GM21529 (cell line): Measurements from ENCODE around the gene RAPGEF3.
A peak's percentile ranks its signal among the peaks of the same experiment; 100 is the strongest.

ENCODE experiments used
- ATAC-seq: cut with Tn5 transposase; IDR thresholded peaks from one replicate; pipeline ENCODE4 v1.9.1; 2021; ENCODE audit not compliant: unreplicated experiment

The RAPGEF3 gene

DNA sequence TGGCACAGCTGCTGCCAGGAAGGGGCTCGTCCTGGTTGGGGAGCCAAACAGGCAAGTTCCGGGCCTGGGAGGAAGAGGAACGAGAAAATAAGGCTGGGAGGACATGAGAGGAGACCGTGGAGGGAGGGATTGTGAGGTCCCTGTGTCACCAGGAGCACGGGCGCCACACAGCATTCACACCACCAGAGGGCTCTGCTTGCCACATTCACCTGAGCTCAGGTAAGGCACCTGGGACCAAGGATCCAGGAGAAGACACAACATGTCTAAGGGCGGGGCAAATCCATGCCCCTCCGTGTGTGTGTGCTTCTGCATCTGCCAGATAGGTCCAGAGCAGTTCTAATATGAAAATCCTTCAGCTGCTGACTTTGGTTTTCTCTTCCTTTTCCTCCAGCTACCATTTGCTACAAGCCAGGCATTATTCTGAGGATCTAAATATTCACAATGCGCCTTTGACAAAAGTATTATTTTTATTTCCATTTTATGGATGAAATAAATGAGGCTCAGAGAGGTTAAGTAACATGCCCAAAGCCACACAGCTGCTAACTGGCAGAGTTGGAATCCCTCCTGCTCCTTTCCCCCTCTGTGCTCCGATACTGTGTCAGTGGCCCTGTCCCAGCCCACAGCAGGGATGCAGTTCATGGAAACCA, 14.6 kb downstream of the RAPGEF3 start:
- no peak for ATAC-seq

DNA sequence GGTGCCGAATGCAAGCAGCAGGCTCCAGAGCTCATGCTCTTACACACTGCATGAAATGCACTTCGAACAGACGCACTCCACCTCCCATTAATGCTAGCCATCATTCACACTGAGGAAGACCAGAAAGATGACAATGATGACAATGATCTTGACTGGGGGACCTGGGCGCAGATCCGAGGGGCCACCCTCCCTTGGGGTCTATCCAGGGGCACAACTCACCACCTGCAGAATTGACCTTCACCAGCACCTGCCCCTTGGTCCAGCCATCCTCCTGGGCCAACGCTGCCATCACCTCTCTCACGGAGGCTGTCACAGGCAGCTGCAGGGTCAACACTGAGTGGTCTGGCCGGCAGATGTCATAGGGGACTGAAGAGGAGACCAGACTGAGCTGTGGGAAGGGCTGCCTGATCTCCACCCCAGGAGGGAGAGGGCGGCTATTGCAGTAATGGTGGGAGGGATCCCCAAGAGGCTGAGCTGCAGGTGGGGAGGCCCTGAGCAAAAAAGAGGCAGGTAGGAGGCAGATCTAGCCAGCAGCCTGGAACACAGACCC, 15.3 kb downstream of the RAPGEF3 start:
- ATAC-seq: no peak

DNA sequence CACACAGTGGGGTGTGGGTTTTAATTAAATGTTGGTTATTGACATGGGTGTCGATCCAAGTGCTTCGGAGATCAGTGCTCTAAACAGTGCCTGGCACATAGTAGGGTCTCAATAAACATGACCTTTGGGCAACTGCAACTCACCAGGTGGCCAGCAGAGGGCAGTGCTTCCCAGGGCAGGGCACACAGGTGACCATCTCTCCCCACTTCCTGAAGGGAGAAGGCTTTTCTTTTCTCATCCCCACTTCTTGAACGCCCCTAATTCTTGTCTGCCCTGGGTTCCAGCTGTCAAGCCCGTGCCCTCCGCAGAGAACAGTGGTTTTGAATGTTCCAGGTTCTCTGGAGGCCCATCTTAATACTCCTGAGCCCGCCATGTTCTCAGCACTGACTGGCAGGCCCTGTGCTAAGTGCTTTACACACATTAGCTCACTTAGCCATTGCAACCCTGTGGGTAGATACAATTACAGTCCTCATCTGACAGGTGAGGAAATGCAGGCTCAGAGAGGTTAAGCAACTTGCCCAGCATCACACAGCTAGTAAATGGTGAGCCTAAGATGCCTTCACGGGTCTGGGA, 16.3 kb downstream of the RAPGEF3 start:
- no peak for ATAC-seq

GRCh38 chr12:47741340-47741703, 17.4 kb downstream of the RAPGEF3 start:
- ATAC-seq: no peak

DNA sequence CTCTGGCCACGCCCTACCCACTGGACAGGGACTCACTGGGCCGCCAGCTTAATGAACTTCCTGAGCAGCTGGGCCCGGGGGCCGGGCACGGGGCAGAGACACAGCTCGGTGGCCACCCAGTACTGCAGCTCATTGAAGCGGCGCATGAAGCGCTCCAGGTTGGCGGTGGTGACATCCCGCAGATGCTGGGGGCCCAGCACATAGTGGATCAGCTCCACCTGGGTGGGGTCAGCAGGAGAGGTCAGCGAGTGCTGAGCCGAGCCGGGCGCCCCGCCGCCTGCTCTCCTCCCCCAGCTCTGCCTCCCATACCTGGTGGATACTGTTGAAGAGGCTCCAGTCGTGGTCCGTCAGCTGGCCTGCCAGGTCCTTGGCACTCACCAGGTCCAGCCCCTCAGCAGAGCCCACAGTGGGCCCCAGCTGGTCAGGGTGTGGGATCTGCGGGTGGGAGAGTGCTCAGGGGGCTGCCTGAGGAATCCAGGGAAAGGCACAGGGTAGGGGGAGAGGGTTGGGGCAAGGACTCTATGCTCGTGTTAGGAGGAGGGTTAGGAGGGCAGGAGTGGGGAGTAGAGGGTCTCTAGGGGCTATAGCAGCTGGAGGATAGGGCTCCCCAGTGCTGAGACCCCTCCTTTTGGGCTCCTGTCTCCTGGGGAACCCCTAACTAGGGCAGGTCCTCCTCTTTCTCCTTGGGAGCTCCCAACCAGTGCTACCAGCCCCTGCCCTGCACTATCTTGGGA, 17.9 kb downstream of the RAPGEF3 start:
- peak; percentile 47 for ATAC-seq

DNA sequence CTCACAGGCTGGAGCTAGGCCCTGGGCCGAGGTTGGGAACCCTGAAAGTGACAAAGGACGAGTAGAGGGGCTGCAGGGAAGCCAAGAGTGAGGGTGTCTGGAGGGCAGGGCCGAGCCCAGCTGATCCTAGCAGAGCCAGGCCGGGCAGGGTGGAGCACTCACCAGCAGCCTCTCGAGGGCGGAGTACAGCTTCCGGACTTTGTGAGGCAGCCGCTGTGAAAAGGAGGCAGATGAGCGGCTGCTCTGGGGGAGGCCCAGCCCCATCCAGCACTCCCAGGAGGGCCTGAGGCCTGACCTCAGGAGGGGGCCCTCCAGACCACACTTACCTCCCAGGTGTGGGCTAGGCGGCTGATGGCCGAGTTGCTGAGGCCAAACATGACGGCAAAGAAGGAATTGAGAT, 18.7 kb downstream of the RAPGEF3 start:
- peak; percentile 69 for ATAC-seq

GRCh38 chr12:47739297-47739696, 19.4 kb downstream of the RAPGEF3 start:
- no peak for ATAC-seq

- no peak for ATAC-seq
Observed at GRCh38 chr12:47737936-47738594, 20.6 kb downstream of the RAPGEF3 start.

GRCh38 chr12:47736877-47737676, 21.6 kb downstream of the RAPGEF3 start:
- no peak for ATAC-seq

DNA sequence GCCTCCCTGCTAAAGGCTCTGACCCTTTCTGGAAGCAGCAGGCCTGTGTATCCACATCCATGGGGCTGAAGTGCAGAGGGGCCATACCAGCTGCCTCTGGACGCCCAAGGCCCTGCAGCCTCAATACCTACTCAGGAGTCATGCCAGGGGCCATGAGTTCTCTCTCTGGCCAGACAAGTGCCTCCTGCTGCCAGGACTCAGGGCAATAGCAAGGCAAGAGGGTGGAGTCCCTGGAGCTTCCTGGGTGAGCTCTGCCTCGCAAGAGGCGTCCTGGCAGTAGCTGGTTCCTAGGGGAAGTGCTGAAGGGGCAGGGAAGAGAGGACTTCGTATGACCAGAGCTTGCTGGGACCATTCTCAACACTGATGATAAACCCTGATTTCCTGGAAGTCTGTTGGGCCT, 22.5 kb downstream of the RAPGEF3 start:
- no peak for ATAC-seq

- ATAC-seq: no peak
Observed at GRCh38 chr12:47735649-47736048, 23.0 kb downstream of the RAPGEF3 start.

GRCh38 chr12:47734725-47735480, 23.8 kb downstream of the RAPGEF3 start:
- ATAC-seq: no peak

- ATAC-seq: no peak
Observed at GRCh38 chr12:47733142-47733541, 25.5 kb downstream of the RAPGEF3 start.

GRCh38 chr12:47732504-47732903, 26.2 kb downstream of the RAPGEF3 start:
- ATAC-seq: no peak

DNA sequence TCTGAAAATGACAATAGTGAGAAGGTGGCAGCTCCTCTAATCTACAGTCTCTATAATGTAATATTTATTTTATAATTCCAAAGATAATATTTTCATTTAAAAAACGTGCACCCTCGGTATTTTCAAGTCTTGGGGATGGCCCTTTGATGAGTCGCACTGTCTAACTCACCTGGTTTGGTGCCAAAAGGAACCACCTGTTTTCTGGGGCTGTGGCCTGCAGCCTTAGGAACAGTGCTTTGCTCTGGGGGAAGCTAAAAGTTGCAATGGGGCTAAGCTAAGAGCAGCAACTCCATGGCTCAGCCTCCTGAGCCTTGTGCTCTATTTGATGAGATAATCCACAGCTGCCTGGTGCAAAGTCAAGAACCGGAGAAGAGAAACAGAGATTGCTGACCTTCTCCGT, 27.0 kb downstream of the RAPGEF3 start:
- ATAC-seq: no peak

DNA sequence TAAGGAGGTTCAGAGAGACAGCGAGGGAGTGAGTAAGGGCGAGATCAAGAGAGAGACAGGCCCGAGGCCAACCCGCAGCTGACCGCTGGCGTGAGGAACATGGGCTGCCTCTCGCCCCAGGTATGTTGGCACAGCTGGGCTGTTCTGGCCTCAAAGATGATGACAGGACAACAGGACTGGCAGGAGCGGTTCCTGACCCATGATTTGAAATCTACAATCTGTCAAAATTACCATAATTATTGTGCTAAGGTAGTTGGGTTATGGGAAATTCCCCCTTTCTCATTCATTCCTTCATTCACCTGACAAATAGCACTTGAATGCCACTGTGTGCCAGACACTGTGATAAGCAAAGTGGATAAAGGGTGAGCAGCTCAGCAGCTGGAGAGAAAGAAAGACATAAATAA, 28.3 kb downstream of the RAPGEF3 start:
- no peak for ATAC-seq

GRCh38 chr12:47729233-47729632, 29.4 kb downstream of the RAPGEF3 start:
- no peak for ATAC-seq

- peak; percentile 86 for ATAC-seq
Observed at GRCh38 chr12:47725893-47726292, 32.8 kb downstream of the RAPGEF3 start.

DNA sequence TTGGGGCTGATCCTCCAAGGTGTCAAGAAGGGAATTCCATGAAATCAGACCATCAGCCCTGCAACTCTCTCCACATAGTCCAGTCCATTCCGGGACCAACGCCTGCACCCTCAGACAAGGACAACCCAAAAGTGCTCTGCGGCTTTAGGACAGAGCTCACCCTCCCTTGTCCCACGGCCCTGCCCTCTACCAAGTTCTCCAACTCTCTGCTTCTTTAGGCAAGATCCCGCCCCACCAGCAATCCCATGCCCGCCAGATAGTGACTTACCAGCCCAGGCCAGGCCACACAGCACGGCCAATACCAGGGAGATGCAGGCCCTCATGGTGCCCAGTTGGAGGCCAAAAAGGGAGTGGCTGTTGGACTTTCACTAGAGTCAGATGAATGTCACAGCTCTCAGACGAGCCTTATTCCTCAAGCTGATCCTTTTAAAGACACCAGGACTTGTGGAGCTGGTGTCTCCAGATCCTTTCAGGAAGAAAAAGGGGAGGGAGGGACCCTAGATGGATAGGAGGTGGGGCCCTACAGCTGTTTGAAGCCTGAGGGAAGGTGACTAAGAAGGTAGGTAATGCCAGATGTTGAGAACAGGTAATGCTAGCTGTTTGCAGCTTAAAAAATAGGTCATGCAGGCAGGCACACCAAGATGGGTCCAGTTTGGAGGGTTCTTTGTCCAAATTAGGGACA, 33.4 kb downstream of the RAPGEF3 start, which contains the start of gene ENDOU:
TSS of gene ENDOU (minus strand) at position 400 of the 682 bp plus-strand sequence. CDS start at position 323, 77 bp downstream.
- ATAC-seq: no peak
